ENCODE results near the gene CD58.

GRCh38 chr1:116501870-116502244 lies 69.0 kb downstream of the CD58 start:
- TF ChIP-seq CTCF (IDR thresholded peaks at IDR 0.05), result no peak
- TF ChIP-seq POLR2A (IDR thresholded peaks at IDR 0.05), result no peak
